Activated CD8-positive, alpha-beta memory T cell treated with anti-CD3 and anti-CD28 coated beads, Interleukin-2, amount 10 ng/mL, durations not matched to agents 7 days and 5 days (primary cell): ENCODE results near the gene SNAPC2. TPM values are rescaled to one million over a fixed set of nuclear protein-coding genes. Genes with fewer than 3 reads are reported as not detected.
"Not testable (repeated sequence)": the region's sequence is repeated elsewhere in the genome, so short reads cannot be mapped to it uniquely, and the experiment has no call there.

Experiments
- ATAC-seq: fragments of 150-1000 bp; cut with Tn5 transposase; one replicate; pipeline ENCODE4 v1.10.0; 2021; ENCODE audit warnings: moderate library complexity
- CTCF ChIA-PET: fragments of 350-600 bp; sonication (Branson Sonifier 250); formaldehyde crosslinking; loops from one replicate; lab custom pipeline; 2021; ENCODE audit warnings: antibody characterized with exemption; lab: Charles Lee
- DNase-seq: peaks from one replicate; pipeline ENCODE4 v3.0.0-alpha.2; 2020
- H3K27ac Mint-ChIP-seq: one replicate; pipeline ENCODE4 v1.8.0; 2021; ENCODE audit warnings: mild to moderate bottlenecking, mixed read lengths
- H3K27me3 Mint-ChIP-seq: one replicate; pipeline ENCODE4 v1.8.0; 2021; ENCODE audit warnings: mixed read lengths
- H3K36me3 Mint-ChIP-seq: one replicate; pipeline ENCODE4 v1.8.0; 2021; ENCODE audit warnings: mild to moderate bottlenecking, mixed read lengths
- H3K4me1 Mint-ChIP-seq: one replicate; pipeline ENCODE4 v1.8.0; 2021; ENCODE audit warnings: mixed read lengths
- H3K4me3 Mint-ChIP-seq: one replicate; pipeline ENCODE4 v1.8.0; 2021; ENCODE audit warnings: mild to moderate bottlenecking, moderate library complexity, mixed read lengths
- H3K9me3 Mint-ChIP-seq: one replicate; pipeline ENCODE4 v1.8.0; 2022; ENCODE audit warnings: low read depth, mixed read lengths
- total RNA-seq, 2 experiments: library from RNA; stranded (reverse); gene quantifications; one replicate each; pipeline ENCODE4 v1.2.3, GENCODE V29; 2021

SNAPC2 gene
- total RNA-seq, 2 experiments from 2014 or later, result 18.0 to 24.0 TPM

- H3K4me1 Mint-ChIP-seq, result peaks cover 26% of the 10 kb centered on the region
- no peak overlapping the region for H3K27ac Mint-ChIP-seq
- CTCF ChIA-PET, result interaction anchor here (0.7 to 7.6 kb wide), 6 partner anchors 8 to 70 kb away, joined by 3 to 75 read pairs (median 6); partner anchors contain the start of genes MAP2K7, TGFBR3L and TIMM44
- peaks cover 4% of the 10 kb centered on the region for H3K36me3 Mint-ChIP-seq
- peaks cover 2% of the 10 kb centered on the region for H3K27me3 Mint-ChIP-seq
- ATAC-seq, result no peak
- no peak for DNase-seq
- no peak overlapping the region for H3K4me3 Mint-ChIP-seq
- H3K9me3 Mint-ChIP-seq, result no peaks in the 10 kb centered on the region
Observed at GRCh38 chr19:7923295-7924191, 3.4 kb downstream of the SNAPC2 start.

- CTCF ChIA-PET, result interaction anchor here (0.7 to 7.6 kb wide), 3 partner anchors 9 to 71 kb away, joined by 3 to 75 read pairs (median 8); partner anchors contain the start of genes TGFBR3L and TIMM44
- no peak overlapping the region for H3K27ac Mint-ChIP-seq
- DNase-seq (no peak), ATAC-seq (no peak)
- no peaks in the 10 kb centered on the region for H3K9me3 Mint-ChIP-seq
- H3K4me1 Mint-ChIP-seq, result peaks cover 25% of the 10 kb centered on the region
- H3K27me3 Mint-ChIP-seq, result no peaks in the 10 kb centered on the region
- H3K4me3 Mint-ChIP-seq, result no peak overlapping the region
- H3K36me3 Mint-ChIP-seq, result peaks cover 4% of the 10 kb centered on the region
Observed at GRCh38 chr19:7924241-7924640, 4.1 kb downstream of the SNAPC2 start.

- H3K4me3 Mint-ChIP-seq, result no peak overlapping the region
- H3K36me3 Mint-ChIP-seq, result peaks cover 4% of the 10 kb centered on the region
- DNase-seq (no peak), ATAC-seq (no peak)
- CTCF ChIA-PET, result interaction anchor here (7.6 kb wide), 1 partner anchor 18 kb away, joined by 75 read pairs; the partner anchor contains the start of gene TIMM44
- H3K9me3 Mint-ChIP-seq, result no peaks in the 10 kb centered on the region
- no peaks in the 10 kb centered on the region for H3K27me3 Mint-ChIP-seq
- no peak overlapping the region for H3K27ac Mint-ChIP-seq
- peaks cover 24% of the 10 kb centered on the region for H3K4me1 Mint-ChIP-seq
Observed at GRCh38 chr19:7924651-7925170, 4.6 kb downstream of the SNAPC2 start.

GRCh38 chr19:7925171-7925851 lies 5.2 kb downstream of the SNAPC2 start:
- no peaks in the 10 kb centered on the region for H3K9me3 Mint-ChIP-seq
- ATAC-seq (peak; percentile 34), DNase-seq (peak; percentile 87)
- no peaks in the 10 kb centered on the region for H3K27me3 Mint-ChIP-seq
- peaks cover 4% of the 10 kb centered on the region for H3K36me3 Mint-ChIP-seq
- CTCF ChIA-PET, result no interaction called here
- H3K4me1 Mint-ChIP-seq, result peaks cover 20% of the 10 kb centered on the region
- peak overlapping the region; percentile 68 for H3K4me3 Mint-ChIP-seq
- no peak overlapping the region for H3K27ac Mint-ChIP-seq

GRCh38 chr19:7926021-7926726 lies 6.0 kb downstream of the SNAPC2 start, which contains the start of gene CTXN1:
Gene CTXN1, minus strand, starts transcription at chr19:7926135. Its CDS starts 597 bp downstream, at chr19:7925538.
- Mint-ChIP-seq H3K4me3 (peak within 1 kb of the TSS; percentile 68), H3K27ac (no peak within 1 kb of the TSS), H3K4me1 (peaks cover 18% of the 10 kb centered on the region), H3K36me3 (peaks cover 4% of the 10 kb centered on the region), H3K27me3 (no peaks in the 10 kb centered on the region), H3K9me3 (no peaks in the 10 kb centered on the region)
- CTCF ChIA-PET, result interaction anchor here (1.0 to 1.1 kb wide), 3 partner anchors 18 to 74 kb away, joined by 3 to 4 read pairs (median 3); partner anchors contain the start of genes MAP2K7 and TIMM44
- DNase-seq (peak; percentile 74), ATAC-seq (peak; percentile 49)

- H3K4me1 Mint-ChIP-seq, result peaks cover 12% of the 10 kb centered on the region
- no peak overlapping the region for H3K4me3 Mint-ChIP-seq
- peaks cover 4% of the 10 kb centered on the region for H3K36me3 Mint-ChIP-seq
- CTCF ChIA-PET, result interaction anchor here (0.9 to 1.1 kb wide), 4 partner anchors 17 to 74 kb away, joined by 3 to 4 read pairs (median 3); partner anchors contain the start of genes MAP2K7 and TIMM44
- H3K9me3 Mint-ChIP-seq, result no peaks in the 10 kb centered on the region
- ATAC-seq, result no peak
- DNase-seq, result no peak
- no peaks in the 10 kb centered on the region for H3K27me3 Mint-ChIP-seq
- H3K27ac Mint-ChIP-seq, result no peak overlapping the region
Observed at GRCh38 chr19:7926727-7927604, 6.8 kb downstream of the SNAPC2 start.

- Mint-ChIP-seq H3K4me3 (no peak overlapping the region), H3K27ac (no peak overlapping the region), H3K4me1 (peaks cover 9% of the 10 kb centered on the region), H3K27me3 (no peaks in the 10 kb centered on the region), H3K36me3 (no peaks in the 10 kb centered on the region), H3K9me3 (no peaks in the 10 kb centered on the region)
- CTCF ChIA-PET, result interaction anchor here (0.9 to 3.7 kb wide), 3 partner anchors 17 to 75 kb away, joined by 3 to 40 read pairs (median 11); partner anchors contain the start of gene TIMM44
- DNase-seq (no peak), ATAC-seq (no peak)
Observed at GRCh38 chr19:7927605-7928333, 7.6 kb downstream of the SNAPC2 start.

- no peaks in the 10 kb centered on the region for H3K9me3 Mint-ChIP-seq
- H3K4me3 Mint-ChIP-seq, result no peak overlapping the region
- DNase-seq (no peak), ATAC-seq (no peak)
- peaks cover 9% of the 10 kb centered on the region for H3K4me1 Mint-ChIP-seq
- no peak overlapping the region for H3K27ac Mint-ChIP-seq
- no peaks in the 10 kb centered on the region for H3K27me3 Mint-ChIP-seq
- CTCF ChIA-PET, result interaction anchor here (0.6 to 3.7 kb wide), 8 partner anchors 8 to 74 kb away, joined by 3 to 40 read pairs (median 6); partner anchors contain the start of genes SNAPC2 and TIMM44
- no peaks in the 10 kb centered on the region for H3K36me3 Mint-ChIP-seq
Observed at GRCh38 chr19:7928334-7928706, 8.2 kb downstream of the SNAPC2 start.

GRCh38 chr19:7928741-7929701 lies 8.9 kb downstream of the SNAPC2 start:
- CTCF ChIA-PET, result interaction anchor here (0.6 to 3.7 kb wide), 10 partner anchors 9 to 123 kb away, joined by 3 to 40 read pairs (median 6); partner anchors contain the start of genes CCL25, MAP2K7, SNAPC2 and TIMM44
- ATAC-seq (peak; percentile 38), DNase-seq (peak; percentile 75)
- no peak overlapping the region for H3K4me3 Mint-ChIP-seq
- no peaks in the 10 kb centered on the region for H3K9me3 Mint-ChIP-seq
- no peaks in the 10 kb centered on the region for H3K27me3 Mint-ChIP-seq
- H3K27ac Mint-ChIP-seq, result peak overlapping the region; percentile 39
- H3K4me1 Mint-ChIP-seq, result peaks cover 9% of the 10 kb centered on the region
- H3K36me3 Mint-ChIP-seq, result peaks cover 3% of the 10 kb centered on the region

GRCh38 chr19:7930030-7930429 lies 9.9 kb downstream of the SNAPC2 start:
- CTCF ChIA-PET, result interaction anchor here (2.3 to 3.7 kb wide), 4 partner anchors 10 to 73 kb away, joined by 8 to 40 read pairs (median 11); partner anchors contain the start of genes MAP2K7, SNAPC2 and TIMM44

More at GRCh38 chr19:7930030-7930429, 9.9 kb downstream of the SNAPC2 start:
- not testable (repeated sequence) for DNase-seq, H3K9me3 Mint-ChIP-seq, H3K27me3 Mint-ChIP-seq, H3K4me1 Mint-ChIP-seq, H3K36me3 Mint-ChIP-seq, H3K27ac Mint-ChIP-seq, ATAC-seq, H3K4me3 Mint-ChIP-seq
